Measurements from ENCODE around the gene MAP7D3. TPM values are rescaled to one million over a fixed set of nuclear protein-coding genes. Genes with fewer than 3 reads are reported as not detected.

Gene MAP7D3
- total RNA-seq, 2 donors from 2014 or later, result 14.3 to 19.8 TPM

- Mint-ChIP-seq H3K27ac (no peak overlapping the region), H3K36me3 (no peaks in the 10 kb centered on the region), H3K9me3 (no peaks in the 10 kb centered on the region)
- DNase-seq (ENCODE audit: low spot score in 2 of 2) (no peak), ATAC-seq (no peak)
Measured at GRCh38 chrX:136212557-136213111, 38.6 kb downstream of the MAP7D3 start.

DNA sequence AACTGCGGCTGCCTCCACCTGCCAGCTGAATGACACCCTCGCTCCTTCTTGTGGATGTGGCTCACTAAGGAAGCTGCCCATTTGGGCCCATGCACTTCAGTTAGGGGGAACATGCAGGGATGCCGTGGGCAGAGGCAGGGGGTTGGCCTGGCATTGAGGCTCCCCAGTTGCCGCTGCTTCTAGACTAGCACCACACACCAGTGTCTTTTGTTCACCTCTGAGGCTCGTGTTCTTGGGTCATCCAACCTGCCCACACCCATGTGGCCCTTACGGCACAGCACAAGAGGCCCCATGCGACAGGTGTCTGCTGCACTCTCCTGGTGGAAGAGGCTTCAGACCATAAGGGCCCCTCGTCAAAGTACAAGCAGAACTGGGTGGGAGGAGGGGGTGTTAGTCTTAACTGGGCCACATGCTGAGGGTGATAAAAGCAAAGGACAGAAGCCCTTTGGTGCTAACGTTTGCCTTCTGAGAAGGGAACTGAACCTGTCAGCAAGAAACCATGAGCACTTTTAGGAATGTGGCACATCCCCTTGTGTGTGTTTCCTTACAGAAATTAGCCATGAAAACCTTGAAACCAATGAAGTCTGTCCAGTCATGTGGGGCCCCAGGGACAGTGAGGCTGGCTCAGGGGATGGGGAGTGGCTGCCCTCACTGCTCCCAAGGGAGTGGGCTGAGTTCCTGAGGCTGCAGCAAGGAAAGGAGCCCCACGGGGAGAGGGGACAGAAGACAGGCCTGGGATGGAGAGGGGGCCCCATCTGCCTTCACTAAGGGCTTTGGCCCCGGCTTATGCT, 39.2 kb downstream of the MAP7D3 start:
- ATAC-seq (no peak), DNase-seq (ENCODE audit: low spot score in 2 of 2) (no peak)
- H3K27ac Mint-ChIP-seq, result no peak overlapping the region
- H3K36me3 Mint-ChIP-seq, result no peaks in the 10 kb centered on the region
- H3K9me3 Mint-ChIP-seq, result no peaks in the 10 kb centered on the region

GRCh38 chrX:136210806-136211205, 40.4 kb downstream of the MAP7D3 start:
- no peak overlapping the region for H3K27ac Mint-ChIP-seq
- H3K9me3 Mint-ChIP-seq, result no peaks in the 10 kb centered on the region
- ATAC-seq (no peak), DNase-seq (ENCODE audit: low spot score in 2 of 2) (no peak)
- H3K36me3 Mint-ChIP-seq, result no peaks in the 10 kb centered on the region

DNA sequence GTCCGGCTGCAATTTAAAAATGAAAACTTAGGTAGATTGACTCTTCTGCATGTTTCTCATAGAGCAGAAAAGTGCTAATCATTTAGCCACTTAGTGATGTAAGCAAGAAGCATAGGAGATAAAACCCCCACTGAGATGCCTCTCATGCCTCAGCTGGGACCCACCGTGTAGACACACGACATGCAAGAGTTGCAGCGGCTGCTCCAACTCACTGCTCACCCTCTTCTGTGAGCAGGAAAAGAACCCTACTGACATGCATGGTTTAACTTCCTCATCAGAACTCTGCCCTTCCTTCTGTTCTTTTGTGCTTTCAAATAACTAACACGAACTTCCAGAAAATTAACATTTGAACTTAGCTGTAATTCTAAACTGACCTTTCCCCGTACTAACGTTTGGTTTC, 41.0 kb downstream of the MAP7D3 start:
- DNase-seq (ENCODE audit: low spot score in 2 of 2) (no peak), ATAC-seq (no peak)
- Mint-ChIP-seq H3K27ac (no peak overlapping the region), H3K9me3 (no peaks in the 10 kb centered on the region), H3K36me3 (no peaks in the 10 kb centered on the region)

DNA sequence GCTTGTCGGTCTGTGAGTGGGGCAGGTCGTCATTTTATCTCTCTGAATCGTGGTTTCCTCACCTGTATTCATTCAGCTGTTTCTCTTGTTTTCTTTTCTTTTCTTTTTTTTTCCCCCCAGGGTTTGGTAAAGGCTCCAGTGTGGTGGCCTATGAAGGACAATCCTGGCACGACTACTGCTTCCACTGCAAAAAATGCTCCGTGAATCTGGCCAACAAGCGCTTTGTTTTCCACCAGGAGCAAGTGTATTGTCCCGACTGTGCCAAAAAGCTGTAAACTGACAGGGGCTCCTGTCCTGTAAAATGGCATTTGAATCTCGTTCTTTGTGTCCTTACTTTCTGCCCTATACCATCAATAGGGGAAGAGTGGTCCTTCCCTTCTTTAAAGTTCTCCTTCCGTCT, 41.4 kb downstream of the MAP7D3 start:
- Mint-ChIP-seq H3K36me3 (no peaks in the 10 kb centered on the region), H3K9me3 (no peaks in the 10 kb centered on the region), H3K27ac (peak overlapping the region in 1 of 2 donors; percentile 82)
- ATAC-seq (no peak), DNase-seq (ENCODE audit: low spot score in 2 of 2) (no peak)

GRCh38 chrX:136209016-136209738, 42.0 kb downstream of the MAP7D3 start:
- H3K9me3 Mint-ChIP-seq, result no peaks in the 10 kb centered on the region
- DNase-seq (ENCODE audit: low spot score in 2 of 2) (no peak), ATAC-seq (peak in 1 of 2 donors; percentile 46)
- no peak overlapping the region for H3K27ac Mint-ChIP-seq
- H3K36me3 Mint-ChIP-seq, result no peaks in the 10 kb centered on the region

- no peak for ATAC-seq
- H3K27ac Mint-ChIP-seq, result no peak overlapping the region
- no peak for DNase-seq (ENCODE audit: low spot score in 2 of 2)
- no peaks in the 10 kb centered on the region for H3K9me3 Mint-ChIP-seq
- no peaks in the 10 kb centered on the region for H3K36me3 Mint-ChIP-seq
Measured at GRCh38 chrX:136207546-136207945, 43.7 kb downstream of the MAP7D3 start.

GRCh38 chrX:136206916-136207315, 44.3 kb downstream of the MAP7D3 start:
- no peak overlapping the region for H3K27ac Mint-ChIP-seq
- H3K36me3 Mint-ChIP-seq, result no peaks in the 10 kb centered on the region
- no peak for DNase-seq (ENCODE audit: low spot score in 2 of 2)
- no peak for ATAC-seq
- H3K9me3 Mint-ChIP-seq, result no peaks in the 10 kb centered on the region

- ATAC-seq (no peak), DNase-seq (ENCODE audit: low spot score in 2 of 2) (no peak)
- H3K36me3 Mint-ChIP-seq, result no peaks in the 10 kb centered on the region
- H3K9me3 Mint-ChIP-seq, result no peaks in the 10 kb centered on the region
- H3K27ac Mint-ChIP-seq, result no peak overlapping the region
Measured at GRCh38 chrX:136205882-136206380, 45.3 kb downstream of the MAP7D3 start.

DNA sequence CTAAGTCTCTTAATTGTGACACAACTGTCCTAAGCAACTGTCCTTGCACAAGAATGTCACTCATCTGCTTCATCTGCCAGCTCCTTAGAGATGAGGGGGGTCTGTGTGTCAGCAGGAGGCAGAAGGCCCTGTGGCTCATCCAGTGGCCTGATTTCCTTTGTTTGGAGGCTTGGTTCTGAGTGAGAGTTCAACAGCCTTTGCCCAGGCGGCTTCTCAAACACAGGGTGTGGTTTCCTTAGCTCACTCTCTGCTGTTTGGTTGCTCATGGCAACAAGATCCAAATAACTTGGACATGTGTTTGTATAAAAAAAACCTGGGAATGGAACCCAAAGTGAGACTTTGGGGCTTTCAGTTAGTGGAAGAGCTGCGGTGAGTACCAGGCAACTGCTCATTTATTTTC, 46.6 kb downstream of the MAP7D3 start:
- DNase-seq (ENCODE audit: low spot score in 2 of 2) (no peak), ATAC-seq (peak in 1 of 2 donors; percentile 32)
- H3K9me3 Mint-ChIP-seq, result no peaks in the 10 kb centered on the region
- H3K27ac Mint-ChIP-seq, result peak overlapping the region in 1 of 2 donors; percentile 35
- no peaks in the 10 kb centered on the region for H3K36me3 Mint-ChIP-seq

- no peak for DNase-seq (ENCODE audit: low spot score in 2 of 2)
- Mint-ChIP-seq H3K27ac (no peak overlapping the region), H3K9me3 (no peaks in the 10 kb centered on the region), H3K36me3 (no peaks in the 10 kb centered on the region)
- ATAC-seq, result no peak
Measured at GRCh38 chrX:136203951-136204350, 47.2 kb downstream of the MAP7D3 start.

- H3K27ac Mint-ChIP-seq, result no peak overlapping the region
- no peaks in the 10 kb centered on the region for H3K36me3 Mint-ChIP-seq
- H3K9me3 Mint-ChIP-seq, result no peaks in the 10 kb centered on the region
- DNase-seq (ENCODE audit: low spot score in 2 of 2) (no peak), ATAC-seq (peak; percentile 87 to 90)
Measured at GRCh38 chrX:136203438-136203837, 47.8 kb downstream of the MAP7D3 start.

GRCh38 chrX:136202889-136203288, 48.3 kb downstream of the MAP7D3 start:
- no peaks in the 10 kb centered on the region for H3K9me3 Mint-ChIP-seq
- DNase-seq (ENCODE audit: low spot score in 2 of 2), result no peak
- H3K27ac Mint-ChIP-seq, result no peak overlapping the region
- H3K36me3 Mint-ChIP-seq, result no peaks in the 10 kb centered on the region
- ATAC-seq, result no peak

- Mint-ChIP-seq H3K36me3 (no peaks in the 10 kb centered on the region), H3K9me3 (no peaks in the 10 kb centered on the region), H3K27ac (no peak overlapping the region)
- ATAC-seq (no peak), DNase-seq (ENCODE audit: low spot score in 2 of 2) (no peak)
Measured at GRCh38 chrX:136201601-136202000, 49.6 kb downstream of the MAP7D3 start.

- DNase-seq (ENCODE audit: low spot score in 2 of 2) (no peak), ATAC-seq (peak; percentile 34 to 35)
- peak overlapping the region in 1 of 2 donors; percentile 55 for H3K27ac Mint-ChIP-seq
- H3K36me3 Mint-ChIP-seq, result no peaks in the 10 kb centered on the region
- H3K9me3 Mint-ChIP-seq, result no peaks in the 10 kb centered on the region
Measured at GRCh38 chrX:136200466-136200865, 50.7 kb downstream of the MAP7D3 start.

DNA sequence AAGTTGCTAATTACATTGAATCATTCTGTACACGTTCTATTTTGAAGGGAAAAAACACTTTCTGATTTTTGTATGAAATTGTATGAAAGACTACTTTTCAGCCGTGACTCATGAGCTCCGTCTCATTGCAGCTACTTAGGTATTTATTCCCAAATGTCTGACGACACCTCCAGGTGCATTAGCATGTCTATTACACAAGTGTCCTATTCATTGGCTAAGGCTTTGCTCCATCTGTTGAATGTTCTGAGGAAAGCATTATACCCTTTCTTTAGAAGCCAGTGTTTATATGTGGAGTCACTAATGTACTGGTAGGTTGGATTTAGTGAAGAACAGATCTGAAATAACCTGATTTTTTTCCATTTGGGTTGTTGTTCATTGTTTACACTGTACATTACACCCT, 51.8 kb downstream of the MAP7D3 start:
- DNase-seq (ENCODE audit: low spot score in 2 of 2) (no peak), ATAC-seq (no peak)
- no peaks in the 10 kb centered on the region for H3K9me3 Mint-ChIP-seq
- no peak overlapping the region for H3K27ac Mint-ChIP-seq
- H3K36me3 Mint-ChIP-seq, result no peaks in the 10 kb centered on the region

- Mint-ChIP-seq H3K36me3 (no peaks in the 10 kb centered on the region), H3K9me3 (no peaks in the 10 kb centered on the region), H3K27ac (no peak overlapping the region)
- DNase-seq (ENCODE audit: low spot score in 2 of 2), result no peak
- no peak for ATAC-seq
Measured at GRCh38 chrX:136198678-136199243, 52.4 kb downstream of the MAP7D3 start.

Data from activated naive CD4-positive, alpha-beta T cell treated with anti-CD3 and anti-CD28 coated beads, Interleukin-2, amount 50 U/mL, for 72 hours (primary cell).